GM21737 (cell line): ENCODE results near the gene HOTAIR.

Experiments
- ATAC-seq: cut with Tn5 transposase; IDR thresholded peaks from one replicate; pipeline ENCODE4 v1.9.1; 2021; ENCODE audit warnings: mild to moderate bottlenecking, moderate library complexity; ENCODE audit not compliant: unreplicated experiment

Gene HOTAIR

GRCh38 chr12:53988541-53989226 lies 13.9 kb upstream of the HOTAIR start:
- no peak for ATAC-seq

GRCh38 chr12:53987787-53988230 lies 13.1 kb upstream of the HOTAIR start:
- no peak for ATAC-seq

- no peak for ATAC-seq
These were observed 12.1 kb upstream of the HOTAIR start for GRCh38 chr12:53986686-53987483.

GRCh38 chr12:53985994-53986685 lies 11.4 kb upstream of the HOTAIR start:
- ATAC-seq, result no peak

GRCh38 chr12:53985692-53985993 lies 10.9 kb upstream of the HOTAIR start:
- ATAC-seq, result no peak

- ATAC-seq, result no peak
These were observed 10.3 kb upstream of the HOTAIR start, which contains the start of gene HOXC10 for GRCh38 chr12:53984901-53985691. Gene HOXC10 (plus strand): TSS chr12:53985146. CDS start chr12:53985260, 114 bp downstream.

GRCh38 chr12:53983950-53984572 lies 9.3 kb upstream of the HOTAIR start:
- no peak for ATAC-seq

GRCh38 chr12:53983568-53983949 lies 8.8 kb upstream of the HOTAIR start:
- no peak for ATAC-seq

GRCh38 chr12:53982648-53983567 lies 8.2 kb upstream of the HOTAIR start:
- ATAC-seq, result no peak

- ATAC-seq, result no peak
These were observed 7.1 kb upstream of the HOTAIR start for GRCh38 chr12:53981634-53982565.

- ATAC-seq, result no peak
These were observed 6.2 kb upstream of the HOTAIR start for GRCh38 chr12:53980802-53981496.

GRCh38 chr12:53980104-53980801 lies 5.5 kb upstream of the HOTAIR start:
- no peak for ATAC-seq

GRCh38 chr12:53978477-53979356 lies 4.0 kb upstream of the HOTAIR start:
- ATAC-seq, result no peak

- no peak for ATAC-seq
These were observed 3.1 kb upstream of the HOTAIR start for GRCh38 chr12:53977596-53978445.
